SK-N-SH (cell line): Measurements from ENCODE around the gene TMEFF1. TPM values are rescaled to one million over a fixed set of nuclear protein-coding genes. Genes with fewer than 3 reads are reported as not detected.

Experiments used
- CTCF ChIA-PET: fragments of 300-600, 350-600 bp; formaldehyde crosslinking; extraction: SDS; loops from one replicate; lab custom pipeline; 2021; lab: Yijun Ruan, JAX
- POLR2A ChIA-PET: fragments of 350-600 bp; sonication (Branson Sonifier 250); formaldehyde crosslinking; extraction: SDS; loops from one replicate; lab custom pipeline; 2020; ENCODE audit warnings: antibody characterized with exemption, inconsistent platforms; lab: Yijun Ruan, JAX
- DNase-seq: peaks from one replicate; pipeline ENCODE4 v3.0.0; 2012
- H2AFZ ChIP-seq: fragments of 200-600 bp; sonication (generic); 2 replicates; pipeline ENCODE4 v1.8.1; 2016; ENCODE audit warnings: antibody characterized with exemption, mild to moderate bottlenecking, low read depth
- H3F3A ChIP-seq: fragments of 200-600 bp; sonication (generic); replicated peaks from 2 replicates; pipeline ENCODE3; 2016; ENCODE audit warnings: antibody characterized with exemption, mild to moderate bottlenecking; ENCODE audit not compliant: insufficient read depth
- H3K27ac ChIP-seq, 2 experiments: fragments of 200-500 bp in 1 of 2; fragments of 200-600 bp in 1 of 2; sonication (Bioruptor generic) in 1 of 2; sonication (generic), shearing (Covaris generic) in 1 of 2; 2 replicates each; pipeline versions ENCODE4 v1.5.1 to v1.6.1; 2014 to 2016; ENCODE audit warnings: low read depth in 2 of 2, inconsistent platforms in 1 of 2, low read length in 1 of 2, mild to moderate bottlenecking in 1 of 2, mixed read lengths in 1 of 2
- H3K27me3 ChIP-seq: fragments of 200-600 bp; sonication (generic), shearing (Covaris generic); 2 replicates; pipeline ENCODE4 v1.6.1; 2016; ENCODE audit warnings: mixed run types; ENCODE audit not compliant: insufficient read depth
- H3K36me3 ChIP-seq, 2 experiments: fragments of 200-500 bp in 1 of 2; fragments of 200-600 bp in 1 of 2; sonication (Bioruptor generic) in 1 of 2; sonication (generic) in 1 of 2; replicated peaks in 1 of 2; 2 replicates each; pipeline versions ENCODE3 to v1.5.1; 2014 to 2016; ENCODE audit warnings: low read length in 1 of 2, mild to moderate bottlenecking in 1 of 2; ENCODE audit not compliant: insufficient read depth in 2 of 2, control insufficient read depth in 1 of 2
- H3K4me1 ChIP-seq, 2 experiments: fragments of 200-500 bp in 1 of 2; fragments of 200-600 bp in 1 of 2; sonication (Bioruptor generic) in 1 of 2; sonication (generic), shearing (Covaris generic) in 1 of 2; 2 replicates each; pipeline versions ENCODE4 v1.5.1 to v1.6.1; 2014 to 2016; ENCODE audit warnings: low read depth in 1 of 2, low read length in 1 of 2, mixed run types in 1 of 2; ENCODE audit not compliant: insufficient read depth in 2 of 2, control insufficient read depth in 1 of 2
- H3K4me2 ChIP-seq: fragments of 200-600 bp; sonication (generic), shearing (Covaris generic); 2 replicates; pipeline ENCODE4 v1.6.1; 2017; ENCODE audit warnings: mixed run types
- H3K4me3 ChIP-seq, 2 experiments: fragments of 200-500 bp in 1 of 2; fragments of 200-600 bp in 1 of 2; sonication (Bioruptor generic) in 1 of 2; sonication (generic), shearing (Covaris generic) in 1 of 2; 2 replicates each; pipeline versions ENCODE4 v1.5.1 to v1.8.1; 2014 to 2016; ENCODE audit warnings: low read depth in 2 of 2, inconsistent platforms in 1 of 2, low read length in 1 of 2, mild to moderate bottlenecking in 1 of 2, mixed read lengths in 1 of 2, moderate library complexity in 1 of 2
- H3K79me2 ChIP-seq: fragments of 200-600 bp; sonication (generic); 2 replicates; pipeline ENCODE4 v1.8.1; 2017; ENCODE audit warnings: mild to moderate bottlenecking; ENCODE audit not compliant: insufficient read depth
- H3K9ac ChIP-seq: fragments of 200-600 bp; sonication (generic); 2 replicates; pipeline ENCODE4 v1.6.1; 2017; ENCODE audit warnings: mixed run types
- H3K9me2 ChIP-seq: fragments of 200-600 bp; sonication (generic); 2 replicates; pipeline ENCODE4 v1.6.1; 2017; ENCODE audit warnings: mixed run types
- H3K9me3 ChIP-seq: fragments of 200-600 bp; sonication (generic); 2 replicates; pipeline ENCODE4 v1.6.1; 2017; ENCODE audit warnings: mixed run types, mild to moderate bottlenecking, moderate library complexity
- H4K20me1 ChIP-seq: fragments of 200-600 bp; sonication (generic); 2 replicates; pipeline ENCODE4 v1.6.1; 2017; ENCODE audit warnings: mild to moderate bottlenecking, mixed run types; ENCODE audit not compliant: insufficient read depth
- ELF1 ChIP-seq: IDR thresholded peaks from 2 replicates; pipeline ENCODE4 v1.4.0; 2012
- FOSL2 ChIP-seq: IDR thresholded peaks from 2 replicates; pipeline ENCODE4 v1.4.0; 2012; ENCODE audit warnings: low read depth, mild to moderate bottlenecking, moderate library complexity, borderline replicate concordance
- FOXM1 ChIP-seq: IDR thresholded peaks from 2 replicates; pipeline ENCODE4 v1.4.0; 2012; ENCODE audit warnings: low read depth, mild to moderate bottlenecking
- GABPA ChIP-seq: IDR thresholded peaks from 2 replicates; pipeline ENCODE4 v1.4.0; 2012; ENCODE audit warnings: low read depth, mild to moderate bottlenecking
- IRF3 ChIP-seq: fragments of 150-350 bp; IDR thresholded peaks from 2 replicates; pipeline ENCODE4 v1.6.1; 2016; ENCODE audit warnings: mild to moderate bottlenecking, low read depth, low read length
- JUND ChIP-seq: IDR thresholded peaks from 2 replicates; pipeline ENCODE4 v1.4.0; 2012
- MAX ChIP-seq: IDR thresholded peaks from 2 replicates; pipeline ENCODE4 v1.4.0; 2012; ENCODE audit warnings: low read depth
- MXI1 ChIP-seq: IDR thresholded peaks from 2 replicates; pipeline ENCODE4 v1.6.1; 2012; ENCODE audit warnings: mild to moderate bottlenecking, low read depth, low read length, improper control_type of control experiment
- NFIC ChIP-seq: IDR thresholded peaks from 2 replicates; pipeline ENCODE4 v1.4.0; 2012; ENCODE audit warnings: borderline replicate concordance
- NRF1 ChIP-seq: IDR thresholded peaks from 2 replicates; pipeline ENCODE4 v1.6.1; 2012; ENCODE audit warnings: low read depth, mild to moderate bottlenecking, low read length
- PBX3 ChIP-seq: IDR thresholded peaks from 2 replicates; pipeline ENCODE4; 2012
- RCOR1 ChIP-seq: fragments of 150-350 bp; IDR thresholded peaks from 2 replicates; pipeline ENCODE4 v1.6.1; 2017; ENCODE audit warnings: antibody characterized with exemption, low read length
- RFX5 ChIP-seq: IDR thresholded peaks from 2 replicates; pipeline ENCODE4 v1.6.1; 2012; ENCODE audit warnings: mild to moderate bottlenecking, improper control_type of control experiment, low read length
- RXRA ChIP-seq: IDR thresholded peaks from 2 replicates; pipeline ENCODE4 v1.4.0; 2012; ENCODE audit warnings: low read depth, mild to moderate bottlenecking, borderline replicate concordance
- SIN3A ChIP-seq: IDR thresholded peaks from 2 replicates; pipeline ENCODE4 v1.6.1; 2012; ENCODE audit warnings: low read depth, mild to moderate bottlenecking, low read length, moderate library complexity, borderline replicate concordance
- TCF12 ChIP-seq: IDR thresholded peaks from 2 replicates; pipeline ENCODE4 v1.4.0; 2012
- TEAD4 ChIP-seq: IDR thresholded peaks from 2 replicates; pipeline ENCODE4 v1.4.0; 2012; ENCODE audit warnings: mild to moderate bottlenecking, borderline replicate concordance; ENCODE audit not compliant: insufficient read depth
- USF1 ChIP-seq: IDR thresholded peaks from 2 replicates; pipeline ENCODE4 v1.4.0; 2012; ENCODE audit warnings: low read depth, borderline replicate concordance
- USF2 ChIP-seq: fragments of 150-350 bp; IDR thresholded peaks from 2 replicates; pipeline ENCODE4 v1.6.1; 2017; ENCODE audit warnings: antibody characterized with exemption, low read length, low read depth, borderline replicate concordance
- YY1 ChIP-seq: IDR thresholded peaks from 2 replicates; pipeline ENCODE4 v1.4.0; 2012; ENCODE audit warnings: low read depth, mild to moderate bottlenecking
- ZBTB33 ChIP-seq: IDR thresholded peaks from 2 replicates; pipeline ENCODE4 v1.4.0; 2012; ENCODE audit warnings: low read depth, borderline replicate concordance
- WGBS: methylation state at CpG from one replicate; pipeline ENCODE4 v1.1.6; 2017; ENCODE audit warnings: low lambda C conversion rate; 5-methylcytosine and 5-hydroxymethylcytosine counted together
- polyA plus RNA-seq, 3 experiments: library from polyadenylated mRNA; depleted of rRNA; stranded (reverse); fragments of >200 nt; gene quantifications; 2 replicates each; pipeline ENCODE4 v1.2.3, GENCODE V29; 2012

The TMEFF1 gene
- polyA plus RNA-seq, 1 of the 3 experiments (the other 2 are of a cell fraction): 2.5 TPM

GRCh38 chr9:100488177-100488576, 15.2 kb downstream of the TMEFF1 start:
- peaks cover 6% of the 10 kb centered on the region; the same call in 1 of the 2 replicates for H3K9me3 ChIP-seq
- no peak for DNase-seq
- H3K27me3 ChIP-seq: no peaks in the 10 kb centered on the region
- POLR2A ChIA-PET: no interaction called here
- H2AFZ ChIP-seq: no peak overlapping the region
- H3K4me1 ChIP-seq: peaks cover 2 to 8% of the 10 kb centered on the region in 2 experiments; a peak in 2 of 4 replicates
- H3K79me2 ChIP-seq: peaks cover 28% of the 10 kb centered on the region
- no peaks in the 10 kb centered on the region for H3K36me3 ChIP-seq
- no peak overlapping the region for H3K27ac ChIP-seq
- H3K4me3 ChIP-seq: no peak overlapping the region
- CTCF ChIA-PET: no interaction called here
- TF ChIP-seq ELF1 (no peak), RCOR1 (no peak), IRF3 (no peak), SIN3A (no peak), YY1 (no peak), TCF12 (no peak), USF1 (no peak), FOXM1 (no peak), NRF1 (no peak), NFIC (no peak), MAX (no peak), USF2 (no peak)
- no peaks in the 10 kb centered on the region for H3F3A ChIP-seq
- no peaks in the 10 kb centered on the region for H4K20me1 ChIP-seq
- WGBS: 93% methylated on average over 1 of the region's 1 CpG
- no peak overlapping the region for H3K9ac ChIP-seq
- no peak overlapping the region for H3K4me2 ChIP-seq
- H3K9me2 ChIP-seq: no peaks in the 10 kb centered on the region

- H3K36me3 ChIP-seq: no peaks in the 10 kb centered on the region
- peaks cover 2 to 8% of the 10 kb centered on the region in 2 experiments; a peak in 2 of 4 replicates for H3K4me1 ChIP-seq
- H3K79me2 ChIP-seq: peaks cover 22% of the 10 kb centered on the region
- no peak overlapping the region for H3K27ac ChIP-seq
- H3F3A ChIP-seq: no peaks in the 10 kb centered on the region
- CTCF ChIA-PET: interaction anchor here (0.8 to 1.6 kb wide), 3 partner anchors 14 to 71 kb away, joined by 3 to 4 read pairs (median 3); no protein-coding TSS in a partner anchor
- H3K9me2 ChIP-seq: no peaks in the 10 kb centered on the region
- no peak for DNase-seq
- no peaks in the 10 kb centered on the region for H3K9me3 ChIP-seq
- POLR2A ChIA-PET: no interaction called here
- no peak overlapping the region for H3K4me2 ChIP-seq
- no peak overlapping the region for H2AFZ ChIP-seq
- no peak overlapping the region for H3K9ac ChIP-seq
- H4K20me1 ChIP-seq: no peaks in the 10 kb centered on the region
- 86% methylated on average over 4 of the region's 4 CpGs for WGBS
- no peaks in the 10 kb centered on the region for H3K27me3 ChIP-seq
- TF ChIP-seq NFIC (no peak), RXRA (no peak), MXI1 (no peak), IRF3 (no peak), PBX3 (no peak), GABPA (no peak), ZBTB33 (no peak), TEAD4 (no peak), RCOR1 (no peak), FOSL2 (no peak), RFX5 (no peak), JUND (no peak)
- TF ChIP-seq, all 33 proteins: peak for 0
- H3K4me3 ChIP-seq: no peak overlapping the region
Observed at GRCh38 chr9:100489836-100490235, 16.9 kb downstream of the TMEFF1 start.
